Gastrocnemius medialis (tissue), 4 donors: Measurements from ENCODE around the gene FBRSL1. TPM values are rescaled to one million over a fixed set of nuclear protein-coding genes. Genes with fewer than 3 reads are reported as not detected.

ENCODE experiments used
- ATAC-seq, 2 donors: fragments of 150-250 bp; one replicate each; pipeline ENCODE4 v1.9.1; 2016
- DNase-seq, 2 donors: peaks; one replicate each; pipeline ENCODE4 v3.0.0-alpha.2; 2019
- H3K27ac ChIP-seq, 4 donors: fragments of 200-600 bp; sonication (generic); 1 replicate in 1 of 4; 2 replicates in 3 of 4; pipeline ENCODE4 v1.5.1; 2016 to 2018; ENCODE audit warnings: mild to moderate bottlenecking in 2 of 4, moderate library complexity in 1 of 4
- H3K27me3 ChIP-seq, 3 donors: fragments of 200-600 bp; sonication (generic) in 2 of 3; 1 replicate in 1 of 3; 2 replicates in 2 of 3; pipeline versions ENCODE4 v1.5.1 to v1.6.0; 2016 to 2019; ENCODE audit warnings: mild to moderate bottlenecking in 1 of 3, moderate library complexity in 1 of 3
- H3K36me3 ChIP-seq, 2 donors: fragments of 200-600 bp; sonication (generic) in 1 of 2; one replicate each; pipeline ENCODE4 v1.5.1; 2017 to 2018
- H3K4me1 ChIP-seq, 2 donors: fragments of 200-600 bp; sonication (generic) in 1 of 2; one replicate each; pipeline ENCODE4 v1.5.1; 2016 to 2017; ENCODE audit warnings: mild to moderate bottlenecking in 2 of 2
- H3K4me3 ChIP-seq, 4 donors: fragments of 200-600 bp; sonication (generic) in 3 of 4; 1 replicate in 1 of 4; 2 replicates in 3 of 4; pipeline ENCODE4 v1.5.1; 2016 to 2019; ENCODE audit warnings: mild to moderate bottlenecking in 2 of 4
- H3K9me3 ChIP-seq, 3 donors: fragments of 200-600 bp; sonication (generic) in 2 of 3; 1 replicate in 1 of 3; 2 replicates in 2 of 3; pipeline ENCODE4 v1.5.1; 2016 to 2019
- POLR2A ChIP-seq, 2 donors: fragments of 450-650 bp; IDR thresholded peaks; one replicate each; pipeline ENCODE4 v1.6.1; 2017; ENCODE audit warnings: antibody characterized with exemption in 2 of 2, mild to moderate bottlenecking in 2 of 2, moderate library complexity in 2 of 2
- in situ Hi-C, 4 donors: fragments of 200-750 bp; cut with MboI; loops; one replicate each; pipeline versions ENCODE4 v1.15.0 to v1.8.0; 2017; ENCODE audit warnings: low sequenced_read_pairs in 4 of 4
- intact Hi-C: fragments of 100-400 bp; cut with DNase I; formaldehyde crosslinking; loops from one replicate; pipeline ENCODE4 v1.15.1; 2023; ENCODE audit warnings: low total_unique reads
- total RNA-seq, 4 donors: library from RNA; depleted of rRNA; stranded (reverse); fragments of >200 nt; gene quantifications; one replicate each; pipeline versions ENCODE4 v1.1.0 to v1.2.3, GENCODE V29; 2016
- TF ChIP-seq, protein P1 (sequence below), 5 experiments: fragments of 450-650 bp in 3 of 5; fragments of 200-600 bp in 2 of 5; sonication (generic) in 2 of 5; IDR thresholded peaks in 4 of 5; conservative IDR thresholded peaks in 1 of 5; 1 replicate in 4 of 5; 2 replicates in 1 of 5; pipeline ENCODE4 v1.5.1; 2016 to 2019; ENCODE audit warnings: antibody characterized with exemption in 5 of 5, mild to moderate bottlenecking in 3 of 5, moderate library complexity in 3 of 5

The FBRSL1 gene
- total RNA-seq, 4 donors from 2014 or later: 8.4 to 29.4 (median 22.8) TPM

GRCh38 chr12:132545955-132546354, 56.0 kb downstream of the FBRSL1 start:
- intact Hi-C loops (no loop called here), in situ Hi-C loops (loop anchor here in 1 of 4 donors (25.0 kb wide), 1 partner anchor 134 kb away; no protein-coding TSS in a partner anchor)
- no peak overlapping the region for H3K27ac ChIP-seq
- H3K36me3 ChIP-seq: peaks cover 0 to 6% of the 10 kb centered on the region in 2 donors
- H3K27me3 ChIP-seq: no peaks in the 10 kb centered on the region
- ATAC-seq (no peak), DNase-seq (no peak)
- no peaks in the 10 kb centered on the region for H3K9me3 ChIP-seq
- TF ChIP-seq POLR2A (IDR thresholded peaks at IDR 0.05): no peak
- TF ChIP-seq, protein P1, sequence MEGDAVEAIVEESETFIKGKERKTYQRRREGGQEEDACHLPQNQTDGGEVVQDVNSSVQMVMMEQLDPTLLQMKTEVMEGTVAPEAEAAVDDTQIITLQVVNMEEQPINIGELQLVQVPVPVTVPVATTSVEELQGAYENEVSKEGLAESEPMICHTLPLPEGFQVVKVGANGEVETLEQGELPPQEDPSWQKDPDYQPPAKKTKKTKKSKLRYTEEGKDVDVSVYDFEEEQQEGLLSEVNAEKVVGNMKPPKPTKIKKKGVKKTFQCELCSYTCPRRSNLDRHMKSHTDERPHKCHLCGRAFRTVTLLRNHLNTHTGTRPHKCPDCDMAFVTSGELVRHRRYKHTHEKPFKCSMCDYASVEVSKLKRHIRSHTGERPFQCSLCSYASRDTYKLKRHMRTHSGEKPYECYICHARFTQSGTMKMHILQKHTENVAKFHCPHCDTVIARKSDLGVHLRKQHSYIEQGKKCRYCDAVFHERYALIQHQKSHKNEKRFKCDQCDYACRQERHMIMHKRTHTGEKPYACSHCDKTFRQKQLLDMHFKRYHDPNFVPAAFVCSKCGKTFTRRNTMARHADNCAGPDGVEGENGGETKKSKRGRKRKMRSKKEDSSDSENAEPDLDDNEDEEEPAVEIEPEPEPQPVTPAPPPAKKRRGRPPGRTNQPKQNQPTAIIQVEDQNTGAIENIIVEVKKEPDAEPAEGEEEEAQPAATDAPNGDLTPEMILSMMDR (IDR thresholded peaks at IDR 0.05 in 4 of 5, conservative IDR thresholded peaks at IDR 0.05 in 1 of 5): no peak
- H3K4me3 ChIP-seq: no peak overlapping the region
- H3K4me1 ChIP-seq: no peaks in the 10 kb centered on the region

DNA sequence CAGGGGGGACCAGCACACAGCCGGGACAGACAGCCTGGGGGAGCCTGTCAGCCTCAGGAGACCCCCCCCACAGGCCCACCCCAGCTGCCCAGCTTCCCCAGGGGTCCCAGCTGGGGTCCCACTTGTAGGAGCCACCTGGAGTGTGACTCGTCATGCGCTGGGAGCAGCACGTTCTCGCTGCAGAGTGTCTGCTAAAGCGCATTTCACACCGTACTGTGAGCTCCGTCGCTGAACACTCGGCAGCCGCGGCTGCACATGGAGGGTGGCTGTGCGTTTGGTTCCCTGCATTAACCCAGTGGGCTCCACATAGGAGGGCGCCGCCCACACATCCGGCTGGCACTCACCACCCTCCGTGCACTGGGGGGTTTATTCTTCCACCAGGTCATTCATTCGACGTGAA, 56.7 kb downstream of the FBRSL1 start:
- peaks cover 0 to 6% of the 10 kb centered on the region in 2 donors for H3K36me3 ChIP-seq
- DNase-seq (no peak), ATAC-seq (no peak)
- H3K9me3 ChIP-seq: no peaks in the 10 kb centered on the region
- no peak overlapping the region for H3K4me3 ChIP-seq
- TF ChIP-seq POLR2A (IDR thresholded peaks at IDR 0.05): no peak
- TF ChIP-seq, protein P1 (IDR thresholded peaks at IDR 0.05 in 4 of 5, conservative IDR thresholded peaks at IDR 0.05 in 1 of 5): no peak
- no peaks in the 10 kb centered on the region for H3K27me3 ChIP-seq
- intact Hi-C loops: no loop called here
- H3K27ac ChIP-seq: no peak overlapping the region
- in situ Hi-C loops: loop anchor here in 1 of 4 donors (25.0 kb wide), 1 partner anchor 134 kb away; no protein-coding TSS in a partner anchor
- no peaks in the 10 kb centered on the region for H3K4me1 ChIP-seq

DNA sequence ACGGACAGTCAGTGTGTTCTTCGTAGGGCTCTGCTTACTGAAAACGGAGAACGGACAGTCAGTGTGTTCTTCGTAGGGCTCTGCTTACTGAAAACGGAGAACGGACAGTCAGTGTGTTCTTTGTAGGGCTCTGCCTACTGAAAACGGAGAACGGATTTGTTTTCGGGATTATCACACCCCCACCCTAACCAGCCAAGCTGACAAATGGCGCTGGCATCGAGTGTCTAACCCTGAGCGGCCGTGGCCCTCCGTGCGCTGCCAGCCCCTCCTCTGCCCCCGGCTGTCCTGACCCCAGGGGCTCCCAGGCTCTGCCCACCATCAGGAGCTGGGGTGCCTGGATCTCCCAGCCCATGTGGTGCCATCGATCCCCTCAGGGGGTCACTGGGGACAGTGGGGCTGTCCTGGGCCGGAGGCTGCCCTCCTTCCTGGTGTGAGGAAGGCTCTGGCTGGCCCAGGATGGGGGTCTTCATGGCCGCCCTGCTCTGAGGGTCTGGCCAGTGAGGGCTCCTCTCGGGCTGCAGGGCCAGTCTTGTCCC, 57.3 kb downstream of the FBRSL1 start:
- Histone ChIP-seq H3K9me3 (no peaks in the 10 kb centered on the region), H3K36me3 (peaks cover 0 to 6% of the 10 kb centered on the region in 2 donors), H3K27me3 (no peaks in the 10 kb centered on the region), H3K27ac (no peak overlapping the region), H3K4me3 (no peak overlapping the region), H3K4me1 (no peaks in the 10 kb centered on the region)
- TF ChIP-seq, protein P1 (IDR thresholded peaks at IDR 0.05 in 4 of 5, conservative IDR thresholded peaks at IDR 0.05 in 1 of 5): no peak
- TF ChIP-seq POLR2A (IDR thresholded peaks at IDR 0.05): no peak
- ATAC-seq (no peak), DNase-seq (no peak)
- intact Hi-C loops (no loop called here), in situ Hi-C loops (loop anchor here in 1 of 4 donors (25.0 kb wide), 1 partner anchor 135 kb away; no protein-coding TSS in a partner anchor)

- Histone ChIP-seq H3K27ac (no peak overlapping the region), H3K4me3 (no peak overlapping the region), H3K36me3 (peaks cover 0 to 6% of the 10 kb centered on the region in 2 donors), H3K27me3 (no peaks in the 10 kb centered on the region), H3K4me1 (no peaks in the 10 kb centered on the region), H3K9me3 (no peaks in the 10 kb centered on the region)
- ATAC-seq (no peak), DNase-seq (no peak)
- intact Hi-C loops (no loop called here), in situ Hi-C loops (loop anchor here in 1 of 4 donors (25.0 kb wide), 1 partner anchor 136 kb away; no protein-coding TSS in a partner anchor)
- TF ChIP-seq, protein P1 (IDR thresholded peaks at IDR 0.05 in 4 of 5, conservative IDR thresholded peaks at IDR 0.05 in 1 of 5): no peak
- TF ChIP-seq POLR2A (IDR thresholded peaks at IDR 0.05): no peak
Observed at GRCh38 chr12:132548430-132549058, 58.6 kb downstream of the FBRSL1 start.
